GM18868 (cell line): ENCODE measurements around the gene KCNH1.
A peak's percentile ranks its signal among the peaks of the same experiment; 100 is the strongest.

Source experiments
- ATAC-seq: cut with Tn5 transposase; IDR thresholded peaks from one replicate; pipeline ENCODE4 v1.9.1; 2021; ENCODE audit warnings: mild to moderate bottlenecking, moderate library complexity; ENCODE audit not compliant: unreplicated experiment

Gene KCNH1

DNA sequence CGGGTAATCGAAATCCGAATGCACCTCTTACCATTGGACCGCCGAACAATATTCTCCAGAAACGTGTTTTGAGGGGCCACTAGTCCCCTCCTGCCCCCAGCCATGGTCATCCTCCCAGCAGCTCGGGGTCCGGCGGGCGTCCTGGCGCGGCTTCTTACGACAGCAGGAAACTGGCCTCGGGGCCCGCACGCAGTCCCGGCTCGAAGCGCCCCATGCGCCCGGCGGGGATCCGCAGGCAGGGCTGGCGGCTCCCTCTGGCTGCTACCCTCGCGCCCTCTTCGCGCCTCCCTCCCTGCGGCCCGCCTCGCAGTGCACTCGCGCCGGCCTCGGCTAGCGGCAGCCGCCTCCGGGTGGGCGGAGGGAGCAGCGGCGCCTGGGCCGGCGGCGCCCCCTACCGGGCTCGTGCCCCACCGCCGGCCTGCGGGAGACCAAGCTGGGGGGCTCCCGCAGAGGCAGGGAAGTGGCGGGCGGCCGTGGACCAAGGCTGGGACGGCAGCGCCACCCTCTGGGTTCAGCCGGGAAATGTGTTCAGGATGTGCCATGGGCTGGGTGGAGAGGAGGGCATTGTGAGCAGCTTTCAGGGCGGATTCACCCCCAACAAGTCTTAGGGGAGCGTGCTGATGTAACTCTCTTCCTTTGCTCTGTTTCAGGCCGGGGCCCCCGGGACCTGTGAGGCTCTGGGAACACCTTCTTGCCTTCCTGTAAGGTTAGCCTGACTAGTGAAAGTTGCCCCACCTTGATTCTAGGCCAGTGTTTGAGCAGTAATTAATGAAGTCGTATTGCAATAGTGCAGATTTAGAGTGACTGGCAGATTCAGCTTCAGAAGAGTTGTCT, at the start of gene KCNH1:
TSS of gene KCNH1 (minus strand) at position 313 of the 834 bp plus-strand sequence. CDS start at position 110, 203 bp downstream.
- ATAC-seq: peak; percentile 94

GRCh38 chr1:211182746-211183145, 48.8 kb upstream of the KCNH1 start:
- ATAC-seq: peak; percentile 41

DNA sequence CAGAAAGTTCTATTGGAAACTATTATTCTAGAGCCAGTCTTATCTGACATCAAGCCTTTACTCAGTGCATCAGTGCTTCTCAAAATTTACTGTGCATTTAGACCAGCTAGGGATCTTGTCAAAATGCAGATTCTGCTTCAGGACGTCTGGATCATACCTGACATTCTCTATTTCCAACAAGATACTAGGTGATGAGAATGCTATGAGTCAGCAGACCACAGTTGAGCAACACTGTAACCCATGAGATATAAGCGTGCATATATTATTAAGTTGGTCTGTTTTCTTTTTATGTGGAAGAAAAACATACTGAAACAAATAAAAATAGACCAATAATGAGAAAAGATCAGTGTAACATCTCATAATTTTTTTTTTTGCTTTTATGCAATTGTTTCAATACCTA, 40.4 kb upstream of the KCNH1 start:
- no peak for ATAC-seq

DNA sequence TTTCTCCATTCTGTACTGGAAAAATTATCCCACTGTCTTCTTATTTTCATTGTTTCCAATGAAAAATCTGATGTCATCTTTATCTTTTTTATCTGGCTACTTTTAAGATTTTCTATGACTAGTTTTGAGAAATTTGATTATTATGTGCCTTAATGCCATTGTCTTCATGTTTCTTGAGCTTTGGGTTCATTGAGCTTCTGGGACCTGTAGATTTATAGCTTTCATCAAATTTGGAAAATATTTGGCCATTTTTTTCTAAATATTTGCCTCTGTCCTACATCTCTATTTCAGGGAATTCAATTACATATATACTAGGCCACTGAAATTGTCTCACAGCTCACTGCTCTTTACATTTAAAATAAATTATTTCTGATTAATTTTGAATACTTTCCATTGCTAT, 38.7 kb upstream of the KCNH1 start:
- ATAC-seq: no peak

- no peak for ATAC-seq
Measured at GRCh38 chr1:211169353-211169752, 35.4 kb upstream of the KCNH1 start.

- ATAC-seq: no peak
Measured at GRCh38 chr1:211158866-211159265, 24.9 kb upstream of the KCNH1 start.

- no peak for ATAC-seq
Measured at GRCh38 chr1:211155040-211155439, 21.1 kb upstream of the KCNH1 start.

GRCh38 chr1:211153932-211154331, 20.0 kb upstream of the KCNH1 start:
- ATAC-seq: no peak

GRCh38 chr1:211148366-211148765, 14.4 kb upstream of the KCNH1 start:
- no peak for ATAC-seq

DNA sequence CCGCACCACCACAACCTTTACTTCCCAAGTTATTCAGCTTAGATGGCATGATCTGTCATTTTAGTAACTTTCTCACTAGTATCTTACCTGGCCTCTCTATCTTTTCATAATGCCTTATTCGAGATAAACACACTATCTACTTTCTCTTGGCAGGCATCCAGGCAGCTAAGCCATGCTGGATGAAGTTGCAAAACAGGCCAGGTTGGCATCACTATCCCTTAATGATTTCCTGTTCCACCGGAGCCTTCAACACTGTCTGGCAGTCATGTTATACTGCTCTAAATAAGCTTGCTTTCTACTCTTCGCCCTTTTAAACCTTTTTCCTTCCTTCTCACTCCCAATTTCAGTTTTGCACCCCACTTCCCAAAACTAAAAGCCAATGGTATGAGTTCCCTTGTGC, 12.0 kb upstream of the KCNH1 start:
- ATAC-seq: no peak

- ATAC-seq: no peak
Measured at GRCh38 chr1:211135342-211135950, 1.5 kb upstream of the KCNH1 start.

DNA sequence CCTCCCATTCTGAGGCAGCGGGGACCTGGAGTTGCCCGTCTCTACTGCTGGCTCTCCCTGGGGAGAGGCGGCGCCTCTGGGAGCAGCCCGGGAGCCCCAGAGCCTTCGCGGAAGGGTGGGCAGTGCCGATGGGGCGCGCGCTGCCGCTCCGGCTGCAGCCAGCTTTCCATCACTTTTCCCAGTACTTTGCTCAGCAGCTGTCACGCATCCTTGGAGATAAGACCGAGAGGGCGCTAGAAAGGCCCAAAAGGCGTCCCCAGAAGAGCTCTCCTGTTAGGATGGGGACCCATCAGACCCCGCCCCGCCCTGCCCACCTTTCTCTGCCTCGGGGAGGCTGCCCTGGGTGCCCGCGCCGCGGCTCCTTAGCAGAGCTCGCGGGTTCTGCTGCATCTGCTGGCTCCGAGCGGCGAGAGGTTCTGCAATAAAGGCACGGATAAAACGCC, 534 bp downstream of the KCNH1 start:
- ATAC-seq: no peak

- no peak for ATAC-seq
Measured at GRCh38 chr1:211132721-211133392, 1.1 kb downstream of the KCNH1 start.

DNA sequence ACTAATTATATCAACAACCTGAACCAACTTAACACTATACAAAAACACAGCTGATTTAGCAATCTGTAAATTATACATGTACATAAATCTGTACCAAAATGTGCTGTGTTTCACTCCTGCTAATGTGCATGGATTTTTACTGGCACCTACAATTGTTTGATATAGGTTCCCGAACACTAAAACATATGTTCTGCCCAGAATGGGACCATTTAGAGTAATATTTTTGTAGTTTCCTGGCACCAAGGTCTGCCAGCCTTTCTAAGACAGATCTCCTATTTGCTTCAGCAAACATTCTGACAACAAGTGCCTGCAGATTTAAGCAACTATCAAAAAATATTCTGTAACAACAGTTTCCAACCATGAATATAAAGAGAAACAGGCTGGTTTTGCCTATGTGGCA, 4.2 kb downstream of the KCNH1 start:
- ATAC-seq: no peak

DNA sequence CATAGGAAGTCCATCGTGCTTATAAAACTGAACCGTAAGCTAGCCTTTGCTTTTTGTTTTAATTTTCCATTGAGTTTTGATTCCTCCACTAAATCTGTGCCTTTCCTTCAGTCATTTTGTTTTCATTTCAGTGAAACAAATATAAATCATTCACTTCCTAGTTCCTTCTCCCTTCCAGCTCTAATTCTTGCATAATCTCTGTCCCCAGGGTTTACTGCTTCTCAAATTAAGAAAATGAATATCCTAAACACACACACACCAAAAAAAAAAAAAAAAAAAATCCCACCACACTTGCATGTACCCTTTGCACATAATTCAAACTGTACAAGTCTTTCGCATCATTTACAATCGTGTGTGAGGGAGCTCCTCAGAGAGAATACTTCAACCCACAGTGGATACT, 6.8 kb downstream of the KCNH1 start:
- no peak for ATAC-seq

- ATAC-seq: no peak
Measured at GRCh38 chr1:211126622-211127021, 7.3 kb downstream of the KCNH1 start.

- no peak for ATAC-seq
Measured at GRCh38 chr1:211118407-211119102, 15.4 kb downstream of the KCNH1 start.

- no peak for ATAC-seq
Measured at GRCh38 chr1:211114446-211114845, 19.5 kb downstream of the KCNH1 start.

- no peak for ATAC-seq
Measured at GRCh38 chr1:211113566-211113965, 20.4 kb downstream of the KCNH1 start.

GRCh38 chr1:211111351-211111750, 22.6 kb downstream of the KCNH1 start:
- no peak for ATAC-seq

DNA sequence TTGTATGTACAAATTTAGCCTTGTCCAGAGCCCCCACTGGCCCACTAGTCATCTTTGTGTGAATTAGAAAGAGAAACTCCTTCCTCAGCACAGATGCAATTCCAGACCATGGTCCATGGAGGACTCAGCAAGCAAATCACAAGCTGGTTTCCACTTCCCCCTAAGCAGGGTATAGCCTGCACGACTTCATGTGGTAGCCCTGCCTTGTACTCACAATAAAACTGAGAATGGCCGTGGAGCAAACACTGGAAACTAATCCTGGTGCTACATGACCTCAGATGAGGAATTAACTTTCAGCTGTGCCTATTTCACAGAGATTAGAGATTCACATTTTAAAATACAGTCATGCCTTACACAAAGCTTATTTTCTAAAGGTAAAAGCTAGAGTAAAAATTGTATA, 32.5 kb downstream of the KCNH1 start:
- ATAC-seq: no peak
